HG02884 (cell line): ENCODE data around the gene VPS33B.

Experiments
- ATAC-seq: cut with Tn5 transposase; IDR thresholded peaks from one replicate; pipeline ENCODE4 v1.9.1; 2021; ENCODE audit warnings: mild to moderate bottlenecking, moderate library complexity; ENCODE audit not compliant: unreplicated experiment

Gene VPS33B

DNA sequence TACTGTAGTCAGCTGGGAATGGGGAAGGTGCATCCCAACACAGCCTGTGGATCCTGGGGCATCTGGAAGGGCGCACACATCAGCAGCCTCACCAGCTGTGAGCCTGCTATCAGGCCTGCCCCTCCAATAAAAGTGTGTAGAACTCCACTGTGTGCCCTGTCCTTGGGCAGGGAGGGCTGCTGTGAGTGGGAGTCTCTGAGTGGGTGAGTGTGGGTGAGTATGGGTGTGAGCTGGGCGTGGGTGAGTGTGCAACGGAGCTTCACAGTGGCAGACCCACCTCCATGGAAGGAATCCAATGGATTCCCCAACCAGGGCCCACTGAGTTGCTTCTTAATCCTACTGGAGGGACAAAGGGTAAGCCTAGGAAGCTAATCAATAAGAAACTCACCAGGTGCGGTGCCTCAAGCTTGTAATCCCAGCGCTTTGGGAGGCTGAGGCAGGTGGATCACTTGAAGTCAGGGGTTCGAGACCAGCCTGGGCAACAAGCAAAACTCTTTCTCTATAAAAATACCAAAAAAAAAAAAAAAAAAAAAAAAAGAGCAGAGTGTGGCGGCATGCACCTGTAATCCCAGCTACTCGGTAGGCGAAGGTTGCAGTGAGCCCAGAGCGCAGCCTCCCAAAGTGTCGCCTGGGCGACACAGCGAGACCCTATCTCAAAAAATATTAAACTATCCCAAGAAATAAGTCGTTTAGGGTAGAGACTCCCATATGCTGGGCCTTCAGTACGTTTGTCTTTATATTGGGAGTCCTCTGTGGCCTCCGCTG, 68.3 kb downstream of the VPS33B start:
- ATAC-seq: no peak

DNA sequence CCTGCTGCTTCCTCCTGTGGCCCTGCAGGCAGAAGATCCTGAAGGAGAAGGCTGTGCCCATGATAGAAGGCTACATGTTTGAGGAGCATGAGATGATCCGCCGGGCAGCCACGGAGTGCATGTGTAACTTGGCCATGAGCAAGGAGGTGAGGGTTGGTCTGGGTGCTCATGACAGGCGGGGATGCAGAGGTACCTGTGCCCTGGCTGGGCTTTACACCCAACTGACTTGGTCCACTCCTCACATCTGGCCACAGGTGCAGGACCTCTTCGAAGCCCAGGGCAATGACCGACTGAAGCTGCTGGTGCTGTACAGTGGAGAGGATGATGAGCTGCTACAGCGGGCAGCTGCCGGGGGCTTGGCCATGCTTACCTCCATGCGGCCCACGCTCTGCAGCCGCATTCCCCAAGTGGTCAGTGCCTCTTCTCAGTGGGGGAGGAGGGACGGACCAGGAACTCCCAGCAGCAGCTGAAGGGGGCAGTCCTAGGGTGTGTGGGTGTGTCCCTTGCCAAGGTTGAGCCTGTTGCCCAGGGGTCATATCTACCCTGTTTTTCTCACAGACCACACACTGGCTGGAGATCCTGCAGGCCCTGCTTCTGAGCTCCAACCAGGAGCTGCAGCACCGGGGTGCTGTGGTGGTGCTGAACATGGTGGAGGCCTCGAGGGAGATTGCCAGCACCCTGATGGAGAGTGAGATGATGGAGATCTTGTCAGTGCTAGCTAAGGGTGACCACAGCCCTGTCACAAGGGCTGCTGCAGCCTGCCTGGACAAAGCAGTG, 69.3 kb downstream of the VPS33B start:
- ATAC-seq: no peak

DNA sequence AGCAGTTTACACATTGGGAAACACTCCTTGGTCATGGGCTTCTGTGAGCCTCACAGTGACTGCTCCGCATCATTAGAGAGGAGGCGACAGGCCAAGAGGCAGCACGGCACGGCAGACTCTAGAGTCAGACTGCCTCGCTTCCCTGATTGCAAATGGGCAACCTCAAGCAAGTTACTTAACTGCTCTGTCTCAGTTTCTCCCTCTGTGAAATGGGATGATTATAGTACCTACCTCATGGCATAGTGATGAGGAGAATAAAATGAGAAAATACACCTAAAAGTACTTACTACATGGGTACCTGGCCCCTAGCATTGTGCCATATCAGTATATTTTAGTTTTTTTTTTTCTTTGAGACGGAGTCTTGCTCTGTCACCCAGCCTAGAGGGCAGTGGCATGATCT, 71.7 kb downstream of the VPS33B start:
- no peak for ATAC-seq

DNA sequence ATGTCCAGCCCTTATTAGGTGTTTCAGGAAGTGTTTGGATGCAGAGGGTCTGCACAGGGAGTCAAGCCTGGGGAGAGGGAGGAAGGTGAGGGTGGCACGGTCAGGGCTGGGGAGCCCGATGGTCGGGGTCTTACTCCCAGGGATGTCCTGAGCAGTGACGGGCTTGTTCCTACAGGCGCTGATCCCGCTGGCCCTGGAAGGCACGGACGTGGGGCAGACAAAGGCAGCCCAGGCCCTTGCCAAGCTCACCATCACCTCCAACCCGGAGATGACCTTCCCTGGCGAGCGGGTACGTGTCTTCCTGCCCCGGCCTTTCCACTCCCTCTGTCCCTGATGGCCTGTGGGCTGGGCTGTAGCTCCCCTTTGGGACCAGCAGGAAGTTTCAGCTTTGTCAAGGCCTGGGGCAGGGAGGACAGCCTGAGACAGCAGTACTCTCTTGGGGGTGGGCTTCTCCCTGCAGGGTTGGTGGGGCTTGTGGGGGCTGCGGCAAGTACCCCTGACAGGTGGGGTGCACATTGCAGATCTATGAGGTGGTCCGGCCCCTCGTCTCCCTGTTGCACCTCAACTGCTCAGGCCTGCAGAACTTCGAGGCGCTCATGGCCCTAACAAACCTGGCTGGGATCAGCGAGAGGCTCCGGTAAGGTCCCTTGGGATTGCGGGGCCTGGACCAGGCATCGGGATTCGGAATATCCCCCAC, 72.3 kb downstream of the VPS33B start:
- no peak for ATAC-seq
